Bronchial epithelial cell (primary cell): Measurements from ENCODE around the gene GARIN5B. TPM values are rescaled to one million over a fixed set of nuclear protein-coding genes. Genes with fewer than 3 reads are reported as not detected.
"Not testable (repeated sequence)": the region's sequence is repeated elsewhere in the genome, so short reads cannot be mapped to it uniquely, and the experiment has no call there.

Experiments used
- DNase-seq: peaks from one replicate; pipeline ENCODE4 v3.0.0-alpha.2; 2010; ENCODE audit warnings: low read depth
- FAIRE-seq: peaks from 2 replicates; lab custom pipeline; 2011; peaks lifted over from hg19 to GRCh38; lab: Jason Lieb, UNC
- H3K27me3 ChIP-seq: 2 replicates; pipeline ENCODE4 v1.5.1; 2011; ENCODE audit warnings: low read length; ENCODE audit not compliant: control insufficient read depth, insufficient read depth
- H3K36me3 ChIP-seq: 2 replicates; pipeline ENCODE4 v1.5.1; 2011; ENCODE audit warnings: low read length; ENCODE audit not compliant: control insufficient read depth, insufficient read depth
- H3K4me3 ChIP-seq: 2 replicates; pipeline ENCODE4 v1.5.1; 2011; ENCODE audit warnings: mild to moderate bottlenecking, low read depth, low read length, control low read depth
- CTCF ChIP-seq: IDR thresholded peaks from 2 replicates; pipeline ENCODE4 v1.5.1; 2011; ENCODE audit warnings: mild to moderate bottlenecking, moderate library complexity, low read length, control low read depth, inconsistent platforms; ENCODE audit not compliant: insufficient read depth, severe bottlenecking
- total RNA-seq: library from RNA; depleted of rRNA; stranded (reverse); fragments of >200 nt; gene quantifications from 2 replicates; pipeline ENCODE4 v1.2.1, GENCODE V29; 2014

GARIN5B gene
- total RNA-seq, 1 donor from 2014 or later, result not detected

- Histone ChIP-seq H3K36me3 (no peaks in the 10 kb centered on the region), H3K4me3 (no peak overlapping the region), H3K27me3 (no peaks in the 10 kb centered on the region)
- DNase-seq, result peak; percentile 95
- no peak for TF ChIP-seq CTCF
- FAIRE-seq, result no peak
Measured at GRCh38 chr19:55336101-55336500, 27.0 kb downstream of the GARIN5B start.

DNA sequence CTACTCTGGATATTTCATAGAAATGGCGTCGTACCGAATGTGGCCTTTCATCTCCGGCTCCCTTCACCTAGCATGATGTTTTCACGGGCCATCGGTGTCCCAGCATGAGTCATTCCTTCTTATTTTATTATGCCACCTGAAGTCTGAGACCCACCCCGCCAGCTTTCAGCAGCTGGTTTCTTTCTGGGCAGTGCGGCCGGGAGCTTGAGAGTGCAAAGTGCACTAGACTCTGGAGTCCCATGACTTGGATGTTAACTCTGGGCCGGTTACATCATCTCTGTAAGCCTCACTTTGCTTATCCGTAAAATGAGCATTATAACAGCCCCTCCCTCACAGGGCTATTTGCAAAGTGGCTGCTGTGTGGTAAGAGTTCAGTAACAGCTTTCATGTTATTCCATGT, 29.2 kb downstream of the GARIN5B start:
- FAIRE-seq (no peak), DNase-seq (no peak)
- no peaks in the 10 kb centered on the region for H3K27me3 ChIP-seq
- TF ChIP-seq CTCF, result no peak
- no peak overlapping the region for H3K4me3 ChIP-seq
- H3K36me3 ChIP-seq, result no peaks in the 10 kb centered on the region

DNA sequence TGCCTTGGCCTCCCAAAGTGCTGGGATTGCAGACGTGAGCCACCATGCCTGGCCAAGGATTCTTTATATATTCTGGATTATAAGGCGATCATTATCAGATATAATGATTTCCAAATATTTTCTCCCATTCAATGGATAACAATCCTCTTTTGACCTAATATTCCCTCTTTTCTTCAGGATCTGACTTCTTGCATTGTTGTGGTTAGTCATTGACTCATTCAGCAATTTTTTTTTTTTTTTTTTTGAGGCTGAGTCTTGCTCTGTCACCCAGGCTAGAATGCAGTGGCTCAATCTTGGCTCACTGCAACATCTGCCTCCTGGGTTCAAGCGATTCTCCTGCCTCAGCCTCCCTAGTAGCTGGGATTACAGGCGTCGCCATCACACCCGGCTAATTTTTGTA, 33.3 kb downstream of the GARIN5B start:
- DNase-seq, result peak; percentile 36
- not testable (repeated sequence) for FAIRE-seq, H3K36me3 ChIP-seq

DNA sequence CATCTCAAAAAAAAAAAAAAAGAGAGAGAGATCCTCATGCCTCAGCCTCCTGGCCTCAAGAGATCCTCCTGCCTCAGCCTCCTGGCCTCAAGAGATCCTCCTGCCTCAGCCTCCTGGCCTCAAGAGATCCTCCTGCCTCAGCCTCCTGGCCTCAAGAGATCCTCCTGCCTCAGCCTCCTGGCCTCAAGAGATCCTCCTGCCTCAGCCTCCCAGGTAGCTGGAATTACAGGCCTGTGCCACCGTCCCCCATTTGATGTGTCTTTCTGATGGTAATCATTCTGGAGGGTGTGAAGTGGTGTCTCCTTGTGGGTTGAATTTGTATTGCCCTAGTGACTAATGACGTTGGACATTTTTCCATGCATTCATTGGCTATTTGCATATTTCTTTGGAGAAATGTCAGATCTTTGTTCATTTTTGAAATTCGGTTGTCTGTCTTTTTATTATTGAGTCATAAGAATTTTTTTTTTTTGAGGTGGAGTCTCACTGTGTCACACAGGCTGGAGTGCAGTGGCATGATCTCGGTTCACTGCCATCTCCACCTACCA, 34.2 kb downstream of the GARIN5B start:
- DNase-seq, H3K4me3 ChIP-seq, H3K27me3 ChIP-seq, FAIRE-seq, H3K36me3 ChIP-seq: not testable (repeated sequence)

More for the DNA sequence above, 33.3 kb downstream of the GARIN5B start:
- H3K4me3 ChIP-seq, H3K27me3 ChIP-seq: not testable (repeated sequence)

DNA sequence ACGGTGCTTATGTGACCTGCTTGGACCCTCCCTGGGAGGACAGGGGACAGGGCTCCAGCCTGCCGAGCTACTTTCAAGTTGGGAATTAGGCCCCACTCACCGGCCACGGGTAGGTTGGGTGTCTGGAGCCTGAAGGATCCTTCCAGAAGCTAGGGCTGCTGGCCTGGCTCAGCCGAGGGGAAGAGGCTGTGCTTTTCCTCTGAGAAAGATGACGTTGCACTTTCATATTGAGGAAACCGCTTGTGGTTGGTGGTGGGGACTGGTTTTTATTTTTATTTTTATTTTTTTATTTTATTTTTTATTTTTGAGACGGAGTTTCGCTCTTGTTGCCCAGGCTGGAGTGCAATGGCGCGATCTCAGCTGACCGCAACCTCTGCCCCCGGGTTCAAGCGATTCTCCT, 37.9 kb downstream of the GARIN5B start, which contains the start of gene TMEM150B:
Gene TMEM150B, minus strand, starts transcription at position 170 of the 400 bp plus-strand sequence. CDS start 4,305 bp downstream, outside the sequence.
- Histone ChIP-seq H3K4me3 (no peak within 1 kb of the TSS), H3K27me3 (no peaks in the 10 kb centered on the region), H3K36me3 (no peaks in the 10 kb centered on the region)
- FAIRE-seq, result no peak
- no peak for TF ChIP-seq CTCF
- no peak for DNase-seq

GRCh38 chr19:55324662-55325061, 38.4 kb downstream of the GARIN5B start:
- Histone ChIP-seq H3K27me3 (no peaks in the 10 kb centered on the region), H3K4me3 (no peak overlapping the region), H3K36me3 (no peaks in the 10 kb centered on the region)
- TF ChIP-seq CTCF, result no peak
- no peak for DNase-seq
- FAIRE-seq, result no peak
